SK-N-SH (cell line): ENCODE measurements around the gene HEPHL1.
"Not testable (repeated sequence)": the region's sequence is repeated elsewhere in the genome, so short reads cannot be mapped to it uniquely, and the experiment has no call there.

Experiments
- CTCF ChIP-seq: fragments of 200-600 bp; sonication (generic); IDR thresholded peaks from 2 replicates; pipeline ENCODE4 v1.6.1; 2017; ENCODE audit warnings: antibody characterized with exemption, mild to moderate bottlenecking, moderate library complexity
- EP300 ChIP-seq, 2 experiments: IDR thresholded peaks; 2 replicates each; pipeline versions ENCODE4 v1.4.0 to v1.6.1; 2012; ENCODE audit warnings: borderline replicate concordance in 1 of 2, low read depth in 1 of 2, low read length in 1 of 2
- FOXJ3 ChIP-seq: sonication (generic); formaldehyde crosslinking; IDR thresholded peaks from 2 replicates; pipeline ENCODE4 v1.5.1; 2020; ENCODE audit warnings: mild to moderate bottlenecking, missing genetic modification reagents
- JUND ChIP-seq: IDR thresholded peaks from 2 replicates; pipeline ENCODE4 v1.4.0; 2012
- MAX ChIP-seq: IDR thresholded peaks from 2 replicates; pipeline ENCODE4 v1.4.0; 2012; ENCODE audit warnings: low read depth
- NRF1 ChIP-seq: IDR thresholded peaks from 2 replicates; pipeline ENCODE4 v1.6.1; 2012; ENCODE audit warnings: low read depth, mild to moderate bottlenecking, low read length
- POLR2AphosphoS5 ChIP-seq: IDR thresholded peaks from 2 replicates; pipeline ENCODE4 v1.6.1; 2012; ENCODE audit warnings: low read depth, low read length
- RAD21 ChIP-seq: IDR thresholded peaks from 2 replicates; pipeline ENCODE4 v1.6.1; 2012; ENCODE audit warnings: mild to moderate bottlenecking, low read length
- RCOR1 ChIP-seq: fragments of 150-350 bp; IDR thresholded peaks from 2 replicates; pipeline ENCODE4 v1.6.1; 2017; ENCODE audit warnings: antibody characterized with exemption, low read length
- REST ChIP-seq: IDR thresholded peaks from 2 replicates; pipeline ENCODE4 v1.6.1; 2012; ENCODE audit warnings: mild to moderate bottlenecking, low read depth, low read length, moderate library complexity
- RXRA ChIP-seq: IDR thresholded peaks from 2 replicates; pipeline ENCODE4 v1.4.0; 2012; ENCODE audit warnings: low read depth, mild to moderate bottlenecking, borderline replicate concordance
- SMC3 ChIP-seq: IDR thresholded peaks from 2 replicates; pipeline ENCODE4 v1.6.1; 2012; ENCODE audit warnings: low read depth, low read length, improper control_type of control experiment
- USF2 ChIP-seq: fragments of 150-350 bp; IDR thresholded peaks from 2 replicates; pipeline ENCODE4 v1.6.1; 2017; ENCODE audit warnings: antibody characterized with exemption, low read length, low read depth, borderline replicate concordance

GRCh38 chr11:93973322-93974051 lies 47.7 kb upstream of the HEPHL1 start:
- not testable (repeated sequence) for TF ChIP-seq RAD21; CTCF; JUND; FOXJ3 (CRISPR knock-in tag); MAX; REST; USF2; POLR2AphosphoS5; EP300 (IDR thresholded peaks at IDR 0.05; ENCODE audit: borderline replicate concordance in 1 of 2, low read depth in 1 of 2, low read length in 1 of 2); RCOR1; SMC3; RXRA; NRF1
